C4-2B (cell line): ENCODE results near the gene POLR2M.

Experiments
- CTCF ChIP-seq: fragments of 450-650 bp; conservative IDR thresholded peaks from 2 replicates; pipeline ENCODE4 v1.5.1; 2017; ENCODE audit warnings: mild to moderate bottlenecking
- ZFX ChIP-seq: fragments of 450-650 bp; IDR thresholded peaks from 2 replicates; pipeline ENCODE4 v1.6.1; 2017

- TF ChIP-seq CTCF (no peak), ZFX (no peak)
Observed at GRCh38 chr15:57698243-57698642, 8.3 kb upstream of the POLR2M start.
